Measurements from ENCODE around the gene IFITM2. TPM values are rescaled to one million over a fixed set of nuclear protein-coding genes. Genes with fewer than 3 reads are reported as not detected.
A peak's percentile ranks its signal among the peaks of the same experiment; 100 is the strongest.

The IFITM2 gene
- total and polyA plus RNA-seq, 2 experiments from 2014 or later = 91.2 to 857 TPM

GRCh38 chr11:350723-351255 is 43.2 kb downstream of the IFITM2 start:
- H3K27me3 Mint-ChIP-seq (ENCODE audit: insufficient read depth, low read depth, poor library complexity) = peaks cover 20% of the 10 kb centered on the region
- peaks cover 26% of the 10 kb centered on the region for H3K4me1 ChIP-seq (ENCODE audit: insufficient read depth)
- no peaks in the 10 kb centered on the region for H4K20me1 ChIP-seq (replicated peaks; ENCODE audit: insufficient read depth)
- no peak overlapping the region for H3K4me3 ChIP-seq
- peak; percentile 11 for ATAC-seq
- H3K36me3 ChIP-seq (ENCODE audit: insufficient read depth) = no peaks in the 10 kb centered on the region
- no peaks in the 10 kb centered on the region for H3K27me3 ChIP-seq (ENCODE audit: insufficient read depth)
- no peaks in the 10 kb centered on the region for H3K9me2 ChIP-seq (ENCODE audit: insufficient read depth)
- H3K4me1 Mint-ChIP-seq = peaks cover 28% of the 10 kb centered on the region
- H3K27ac ChIP-seq (ENCODE audit: low read depth) = no peak overlapping the region
- H3K4me2 ChIP-seq = no peak overlapping the region
- DNase-seq (ENCODE audit: low spot score) = peak; percentile 28
- no peak overlapping the region for H3K4me3 Mint-ChIP-seq
- H3F3A ChIP-seq (replicated peaks; ENCODE audit: low read depth) = peaks cover 19% of the 10 kb centered on the region
- peaks cover 4% of the 10 kb centered on the region; the same call in 1 of the 3 replicates for H3K9me3 Mint-ChIP-seq
- H3K27ac Mint-ChIP-seq = no peak overlapping the region
- 0 out of 3 replicates have a peak, but pooled peaks cover 5% of the 10 kb centered on the region for H3K36me3 Mint-ChIP-seq (ENCODE audit: low read depth)
- peak overlapping the region; percentile 79; the same call in 1 of the 2 replicates for H2AFZ ChIP-seq
- TF ChIP-seq ZNF331 (CRISPR knock-in tag; IDR thresholded peaks at IDR 0.05; ENCODE audit: low read depth) = no peak
- no peak for TF ChIP-seq CTCF (conservative IDR thresholded peaks at IDR 0.05; ENCODE audit: low read depth in 2 of 2)
- TF ChIP-seq POLR2AphosphoS5 (IDR thresholded peaks at IDR 0.05; ENCODE audit: low read depth) = no peak
- TF ChIP-seq EZH2 (IDR thresholded peaks at IDR 0.05; ENCODE audit: low read depth, unreplicated experiment) = no peak
- no peak for TF ChIP-seq REST (IDR thresholded peaks at IDR 0.05; ENCODE audit: unreplicated experiment)
- no peak for TF ChIP-seq NANOG (IDR thresholded peaks at IDR 0.05; ENCODE audit: borderline replicate concordance)
- H3K79me2 ChIP-seq (replicated peaks; ENCODE audit: insufficient read depth) = no peaks in the 10 kb centered on the region

- Mint-ChIP-seq H3K4me3 (no peak overlapping the region), H3K9me3 (peaks cover 4% of the 10 kb centered on the region; the same call in 1 of the 3 replicates), H3K27ac (no peak overlapping the region), H3K4me1 (peaks cover 28% of the 10 kb centered on the region), H3K27me3 (ENCODE audit: insufficient read depth, low read depth, poor library complexity) (peaks cover 20% of the 10 kb centered on the region), H3K36me3 (ENCODE audit: low read depth) (0 out of 3 replicates have a peak, but pooled peaks cover 5% of the 10 kb centered on the region)
- no peaks in the 10 kb centered on the region for H3K9me2 ChIP-seq (ENCODE audit: insufficient read depth)
- no peaks in the 10 kb centered on the region for H3K36me3 ChIP-seq (ENCODE audit: insufficient read depth)
- H3K4me2 ChIP-seq = no peak overlapping the region
- ATAC-seq (no peak), DNase-seq (ENCODE audit: low spot score) (no peak)
- H3K79me2 ChIP-seq (replicated peaks; ENCODE audit: insufficient read depth) = no peaks in the 10 kb centered on the region
- peaks cover 19% of the 10 kb centered on the region for H3F3A ChIP-seq (replicated peaks; ENCODE audit: low read depth)
- H3K4me1 ChIP-seq (ENCODE audit: insufficient read depth) = peaks cover 26% of the 10 kb centered on the region
- no peaks in the 10 kb centered on the region for H3K27me3 ChIP-seq (ENCODE audit: insufficient read depth)
- H2AFZ ChIP-seq = no peak overlapping the region
- H3K27ac ChIP-seq (ENCODE audit: low read depth) = no peak overlapping the region
- H4K20me1 ChIP-seq (replicated peaks; ENCODE audit: insufficient read depth) = no peaks in the 10 kb centered on the region
- no peak overlapping the region for H3K4me3 ChIP-seq
- TF ChIP-seq STAT1 (IDR thresholded peaks at IDR 0.05; ENCODE audit: unreplicated experiment) = no peak
- TF ChIP-seq EZH2 (IDR thresholded peaks at IDR 0.05; ENCODE audit: low read depth, unreplicated experiment) = no peak
- TF ChIP-seq REST (IDR thresholded peaks at IDR 0.05; ENCODE audit: unreplicated experiment) = no peak
- TF ChIP-seq CTCF (conservative IDR thresholded peaks at IDR 0.05; ENCODE audit: low read depth in 2 of 2) = no peak
- TF ChIP-seq JUNB (IDR thresholded peaks at IDR 0.05; ENCODE audit: unreplicated experiment) = no peak
- no peak for TF ChIP-seq POLR2AphosphoS5 (IDR thresholded peaks at IDR 0.05; ENCODE audit: low read depth)
- TF ChIP-seq ZNF114 (CRISPR knock-in tag; IDR thresholded peaks at IDR 0.05) = no peak
- TF ChIP-seq ZNF331 (CRISPR knock-in tag; IDR thresholded peaks at IDR 0.05; ENCODE audit: low read depth) = no peak
- no peak for TF ChIP-seq ETS1 (IDR thresholded peaks at IDR 0.05)
- no peak for TF ChIP-seq NANOG (IDR thresholded peaks at IDR 0.05; ENCODE audit: borderline replicate concordance)
Measured at GRCh38 chr11:351411-351810, 43.8 kb downstream of the IFITM2 start.
